Activated CD8-positive, alpha-beta memory T cell treated with anti-CD3 and anti-CD28 coated beads for 48 hours (primary cell): ENCODE data around the gene NUP50.

Experiments used
- DNase-seq, 3 experiments: peaks; one replicate each; pipeline ENCODE4 v3.0.0-alpha.2; 2020; ENCODE audit warnings: low read depth in 2 of 3, low spot score in 2 of 3

The NUP50 gene

GRCh38 chr22:45208696-45208992 is 44.9 kb downstream of the NUP50 start:
- DNase-seq: no peak

- DNase-seq: peak; percentile 9 to 48 (median 29)
Measured at GRCh38 chr22:45208993-45209838, 45.5 kb downstream of the NUP50 start.

GRCh38 chr22:45210174-45210573 is 46.4 kb downstream of the NUP50 start:
- no peak for DNase-seq

- DNase-seq: no peak
Measured at GRCh38 chr22:45210577-45210976, 46.9 kb downstream of the NUP50 start.

GRCh38 chr22:45210991-45211390 is 47.3 kb downstream of the NUP50 start:
- DNase-seq: no peak

- no peak for DNase-seq
Measured at GRCh38 chr22:45211435-45211834, 47.7 kb downstream of the NUP50 start.

GRCh38 chr22:45211848-45212247 is 48.1 kb downstream of the NUP50 start:
- no peak for DNase-seq

- DNase-seq: no peak
Measured at GRCh38 chr22:45212306-45212709, 48.6 kb downstream of the NUP50 start.

GRCh38 chr22:45212992-45213751 is 49.4 kb downstream of the NUP50 start:
- no peak for DNase-seq

- DNase-seq: no peak
Measured at GRCh38 chr22:45216133-45217003, 52.6 kb downstream of the NUP50 start.

GRCh38 chr22:45217345-45217744 is 53.6 kb downstream of the NUP50 start:
- DNase-seq: no peak

- DNase-seq: no peak
Measured at GRCh38 chr22:45217806-45218205, 54.1 kb downstream of the NUP50 start.

GRCh38 chr22:45218976-45219375 is 55.3 kb downstream of the NUP50 start:
- no peak for DNase-seq

GRCh38 chr22:45221201-45221600 is 57.5 kb downstream of the NUP50 start:
- no peak for DNase-seq

GRCh38 chr22:45223304-45224117 is 59.8 kb downstream of the NUP50 start:
- no peak for DNase-seq

- DNase-seq: no peak
Measured at GRCh38 chr22:45224331-45224730, 60.6 kb downstream of the NUP50 start.

GRCh38 chr22:45224988-45225731 is 61.4 kb downstream of the NUP50 start:
- no peak for DNase-seq

GRCh38 chr22:45225732-45226502 is 62.2 kb downstream of the NUP50 start:
- no peak for DNase-seq

- DNase-seq: no peak
Measured at GRCh38 chr22:45226503-45227186, 62.9 kb downstream of the NUP50 start.
